Mucosa of stomach (tissue), 1 donor: Measurements from ENCODE around the gene SMC1B.
"Not testable (repeated sequence)": the region's sequence is repeated elsewhere in the genome, so short reads cannot be mapped to it uniquely, and the experiment has no call there.

Experiments used
- H3K27me3 ChIP-seq: one replicate; pipeline ENCODE4 v1.7.0; 2013; ENCODE audit warnings: mild to moderate bottlenecking, low read length; ENCODE audit not compliant: control insufficient read depth, insufficient read depth
- H3K36me3 ChIP-seq: one replicate; pipeline ENCODE4 v1.7.0; 2013; ENCODE audit warnings: low read length; ENCODE audit not compliant: control insufficient read depth, insufficient read depth
- H3K4me1 ChIP-seq: one replicate; pipeline ENCODE4 v1.7.0; 2013; ENCODE audit warnings: mild to moderate bottlenecking, low read length; ENCODE audit not compliant: control insufficient read depth, insufficient read depth
- H3K4me3 ChIP-seq: one replicate; pipeline ENCODE4 v1.7.0; 2013; ENCODE audit warnings: low read length
- H3K9ac ChIP-seq: one replicate; pipeline ENCODE4 v1.7.0; 2013; ENCODE audit warnings: mild to moderate bottlenecking, low read length, moderate library complexity
- H3K9me3 ChIP-seq: one replicate; pipeline ENCODE4 v1.7.0; 2013; ENCODE audit warnings: mild to moderate bottlenecking, low read length, moderate library complexity; ENCODE audit not compliant: control insufficient read depth
- donor health status: Pancreatic carcinoma.

Gene SMC1B

GRCh38 chr22:45399712-45400445 lies 13.5 kb downstream of the SMC1B start:
- H3K4me3 ChIP-seq = no peak overlapping the region
- H3K9me3 ChIP-seq = no peaks in the 10 kb centered on the region
- no peak overlapping the region for H3K9ac ChIP-seq
- H3K27me3 ChIP-seq = no peaks in the 10 kb centered on the region
- no peaks in the 10 kb centered on the region for H3K36me3 ChIP-seq
- no peaks in the 10 kb centered on the region for H3K4me1 ChIP-seq

- Histone ChIP-seq H3K4me1 (no peaks in the 10 kb centered on the region), H3K4me3 (no peak overlapping the region)
Measured at GRCh38 chr22:45398214-45398613, 15.2 kb downstream of the SMC1B start.

GRCh38 chr22:45397806-45398205 lies 15.6 kb downstream of the SMC1B start:
- Histone ChIP-seq H3K9ac (no peak overlapping the region), H3K9me3 (no peaks in the 10 kb centered on the region), H3K4me3 (no peak overlapping the region), H3K27me3 (no peaks in the 10 kb centered on the region), H3K36me3 (no peaks in the 10 kb centered on the region), H3K4me1 (no peaks in the 10 kb centered on the region)

More at GRCh38 chr22:45398214-45398613, 15.2 kb downstream of the SMC1B start:
- Histone ChIP-seq H3K9me3 (no peaks in the 10 kb centered on the region), H3K36me3 (no peaks in the 10 kb centered on the region), H3K27me3 (no peaks in the 10 kb centered on the region), H3K9ac (no peak overlapping the region)

- H3K4me3 ChIP-seq = no peak overlapping the region
- H3K4me1 ChIP-seq = no peaks in the 10 kb centered on the region
- H3K9me3 ChIP-seq = no peaks in the 10 kb centered on the region
- H3K9ac ChIP-seq = no peak overlapping the region
- no peaks in the 10 kb centered on the region for H3K36me3 ChIP-seq
- no peaks in the 10 kb centered on the region for H3K27me3 ChIP-seq
Measured at GRCh38 chr22:45389546-45389945, 23.9 kb downstream of the SMC1B start.

GRCh38 chr22:45381348-45381747 lies 32.1 kb downstream of the SMC1B start:
- Histone ChIP-seq H3K4me1 (no peaks in the 10 kb centered on the region), H3K9ac (no peak overlapping the region), H3K9me3 (no peaks in the 10 kb centered on the region), H3K4me3 (no peak overlapping the region), H3K27me3 (no peaks in the 10 kb centered on the region), H3K36me3 (no peaks in the 10 kb centered on the region)

GRCh38 chr22:45376703-45377102 lies 36.7 kb downstream of the SMC1B start:
- H3K4me1 ChIP-seq = no peaks in the 10 kb centered on the region
- H3K4me3 ChIP-seq = no peak overlapping the region
- no peaks in the 10 kb centered on the region for H3K9me3 ChIP-seq
- no peaks in the 10 kb centered on the region for H3K27me3 ChIP-seq
- no peak overlapping the region for H3K9ac ChIP-seq
- H3K36me3 ChIP-seq = no peaks in the 10 kb centered on the region

- Histone ChIP-seq H3K4me1 (no peaks in the 10 kb centered on the region), H3K9me3 (no peaks in the 10 kb centered on the region), H3K4me3 (no peak overlapping the region), H3K36me3 (no peaks in the 10 kb centered on the region), H3K9ac (no peak overlapping the region), H3K27me3 (no peaks in the 10 kb centered on the region)
Measured at GRCh38 chr22:45376009-45376408, 37.4 kb downstream of the SMC1B start.

GRCh38 chr22:45373592-45373991 lies 39.8 kb downstream of the SMC1B start:
- not testable (repeated sequence) for H3K36me3 ChIP-seq, H3K27me3 ChIP-seq, H3K4me1 ChIP-seq, H3K4me3 ChIP-seq, H3K9ac ChIP-seq, H3K9me3 ChIP-seq

GRCh38 chr22:45366713-45367112 lies 46.7 kb downstream of the SMC1B start:
- H3K9me3 ChIP-seq = no peaks in the 10 kb centered on the region
- H3K9ac ChIP-seq = no peak overlapping the region
- H3K27me3 ChIP-seq = no peaks in the 10 kb centered on the region
- no peaks in the 10 kb centered on the region for H3K4me1 ChIP-seq
- H3K36me3 ChIP-seq = no peaks in the 10 kb centered on the region
- H3K4me3 ChIP-seq = no peak overlapping the region

GRCh38 chr22:45359627-45360026 lies 53.8 kb downstream of the SMC1B start:
- Histone ChIP-seq H3K36me3 (no peaks in the 10 kb centered on the region), H3K4me1 (no peaks in the 10 kb centered on the region), H3K9ac (no peak overlapping the region), H3K9me3 (no peaks in the 10 kb centered on the region), H3K27me3 (no peaks in the 10 kb centered on the region), H3K4me3 (no peak overlapping the region)

GRCh38 chr22:45358127-45358526 lies 55.3 kb downstream of the SMC1B start:
- Histone ChIP-seq H3K9me3 (no peaks in the 10 kb centered on the region), H3K36me3 (no peaks in the 10 kb centered on the region), H3K4me3 (no peak overlapping the region), H3K27me3 (no peaks in the 10 kb centered on the region), H3K9ac (no peak overlapping the region), H3K4me1 (no peaks in the 10 kb centered on the region)

- Histone ChIP-seq H3K9ac (no peak overlapping the region), H3K9me3 (no peaks in the 10 kb centered on the region), H3K4me1 (no peaks in the 10 kb centered on the region), H3K36me3 (no peaks in the 10 kb centered on the region), H3K27me3 (no peaks in the 10 kb centered on the region), H3K4me3 (no peak overlapping the region)
Measured at GRCh38 chr22:45357490-45357889, 55.9 kb downstream of the SMC1B start.

- H3K4me3 ChIP-seq = no peak overlapping the region
- no peaks in the 10 kb centered on the region for H3K36me3 ChIP-seq
- no peaks in the 10 kb centered on the region for H3K4me1 ChIP-seq
- no peaks in the 10 kb centered on the region for H3K27me3 ChIP-seq
- no peak overlapping the region for H3K9ac ChIP-seq
- no peaks in the 10 kb centered on the region for H3K9me3 ChIP-seq
Measured at GRCh38 chr22:45353786-45354185, 59.6 kb downstream of the SMC1B start.
